AML-193 (cell line): Measurements from ENCODE around the gene VRK3.
A peak's percentile ranks its signal among the peaks of the same experiment; 100 is the strongest.
"Not testable (repeated sequence)": the region's sequence is repeated elsewhere in the genome, so short reads cannot be mapped to it uniquely, and the experiment has no call there.

Source experiments
- DNase-seq, 2 experiments: peaks; one replicate each; lab custom pipeline; 2025; lab: John Stamatoyannopoulos, UW

VRK3 gene

DNA sequence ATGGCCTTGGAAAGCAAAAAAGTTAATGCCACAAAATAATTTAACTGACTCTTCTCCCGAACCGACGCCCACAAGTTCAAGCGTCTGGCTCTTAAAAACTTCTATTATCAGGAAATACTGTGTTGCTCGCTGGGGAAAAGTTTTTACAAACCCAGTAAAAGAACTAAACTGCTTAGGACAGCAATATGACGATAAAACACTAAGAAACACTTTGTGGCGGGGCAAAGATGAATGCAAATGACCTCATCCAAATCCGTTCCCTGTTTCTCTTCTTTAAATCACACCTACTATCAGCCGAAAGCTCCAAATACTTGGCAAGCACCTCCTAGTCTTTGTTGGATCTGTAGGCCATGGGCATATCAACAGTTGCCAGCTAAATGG is 69.1 kb downstream of the VRK3 start:
- no peak for DNase-seq

- DNase-seq: no peak
Observed at GRCh38 chr19:49954933-49955332, 70.2 kb downstream of the VRK3 start.

GRCh38 chr19:49954092-49954829 is 70.9 kb downstream of the VRK3 start:
- peak; percentile 72 to 79 for DNase-seq

DNA sequence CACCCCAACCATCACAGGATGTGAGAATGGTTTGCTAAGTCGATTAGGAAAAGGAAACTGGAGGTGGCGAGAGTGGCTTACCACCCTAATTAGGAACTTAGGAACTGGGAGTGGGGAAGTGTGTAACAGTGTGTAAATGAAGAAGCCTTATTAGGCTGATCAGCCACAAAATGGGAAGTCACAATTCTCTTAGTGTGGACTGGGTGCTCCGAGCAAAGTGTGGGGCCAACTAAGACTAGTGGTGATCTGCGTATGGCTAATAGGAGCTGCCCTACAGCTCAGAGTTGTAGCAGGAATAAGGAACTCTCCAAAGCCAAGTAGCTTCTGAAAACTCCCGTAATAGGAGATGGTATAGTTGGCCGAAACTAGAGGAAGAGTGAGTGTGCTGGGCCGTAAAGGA is 71.8 kb downstream of the VRK3 start:
- DNase-seq: peak; percentile 58 to 61

- no peak for DNase-seq
Observed at GRCh38 chr19:49952906-49953305, 72.3 kb downstream of the VRK3 start.

- no peak for DNase-seq
Observed at GRCh38 chr19:49952479-49952836, 72.7 kb downstream of the VRK3 start.

GRCh38 chr19:49951806-49952478 is 73.2 kb downstream of the VRK3 start:
- DNase-seq: no peak

GRCh38 chr19:49950956-49951526 is 74.1 kb downstream of the VRK3 start:
- DNase-seq: no peak

DNA sequence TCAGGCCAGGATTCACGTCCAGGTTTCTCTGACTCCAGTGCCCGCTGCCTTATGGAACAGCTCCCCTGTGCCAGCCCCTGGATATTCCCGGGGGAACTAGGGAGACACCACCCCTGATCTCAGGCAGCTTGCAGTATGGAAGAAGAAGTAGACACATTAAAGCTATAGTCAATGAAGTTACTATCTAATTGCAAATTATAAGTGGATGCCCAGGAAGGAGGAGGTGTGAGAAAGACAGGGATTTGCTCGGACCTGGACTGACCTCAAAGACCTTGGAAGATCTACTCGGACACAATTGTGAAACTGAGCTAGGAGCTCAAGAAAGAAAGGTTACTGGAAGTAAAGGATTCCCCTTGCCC is 74.6 kb downstream of the VRK3 start:
- no peak for DNase-seq

GRCh38 chr19:49949742-49950589 is 75.2 kb downstream of the VRK3 start:
- no peak for DNase-seq

- no peak for DNase-seq
Observed at GRCh38 chr19:49946415-49946814, 78.8 kb downstream of the VRK3 start.

DNA sequence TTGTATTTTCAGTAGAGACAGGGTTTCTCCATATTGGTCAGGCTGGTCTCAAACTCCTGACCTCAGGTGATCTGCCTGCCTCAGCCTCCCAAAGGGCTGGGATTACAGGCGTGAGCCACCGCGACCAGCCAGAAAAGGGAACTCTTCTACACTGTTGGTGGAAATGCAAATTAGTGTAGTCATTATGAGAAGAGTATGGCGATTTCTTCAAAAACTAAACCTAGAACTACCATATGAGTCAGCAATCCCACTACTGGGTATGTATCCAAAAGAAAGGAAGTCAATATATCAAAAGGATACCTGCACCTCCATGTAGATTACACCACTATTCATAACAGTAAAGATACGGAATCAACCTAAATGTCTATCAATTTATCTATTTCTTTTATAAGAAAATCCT is 80.6 kb downstream of the VRK3 start:
- DNase-seq: not testable (repeated sequence)

GRCh38 chr19:49940482-49940791 is 84.7 kb downstream of the VRK3 start:
- DNase-seq: no peak

DNA sequence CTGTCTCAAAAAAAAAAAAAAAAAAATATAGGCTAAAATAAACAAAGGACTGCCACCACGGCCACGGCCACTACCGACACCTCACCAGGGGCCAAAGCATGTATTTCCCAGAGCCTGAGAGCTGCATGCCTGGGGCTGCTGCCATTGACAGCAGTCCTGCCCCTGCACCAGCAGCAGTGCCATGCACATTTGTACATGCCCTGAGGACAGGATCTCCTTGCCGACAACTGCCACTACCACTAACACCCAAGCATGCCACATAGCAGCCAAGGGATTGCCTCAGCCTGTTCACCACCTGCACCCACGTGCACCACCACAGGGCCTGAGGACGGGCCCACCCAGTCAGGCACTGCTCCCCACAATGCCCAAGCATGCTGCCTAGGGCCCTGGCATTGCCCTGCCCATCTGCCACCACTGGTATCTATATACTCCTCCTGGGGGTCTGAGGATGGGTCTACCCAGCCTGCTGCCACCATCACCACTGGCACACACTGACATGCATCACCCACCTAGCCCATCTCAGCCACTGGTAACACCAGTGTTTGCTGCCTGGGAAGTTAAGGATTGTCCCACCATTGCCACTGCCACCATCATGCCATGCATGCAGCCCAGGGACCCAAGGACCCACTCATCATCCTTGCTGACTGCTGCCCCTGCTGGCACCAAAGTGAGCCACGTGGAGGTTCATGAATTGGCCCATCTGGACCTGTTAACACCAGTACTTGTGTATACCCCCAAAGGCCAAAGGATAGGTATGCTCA is 85.3 kb downstream of the VRK3 start:
- DNase-seq: no peak

DNA sequence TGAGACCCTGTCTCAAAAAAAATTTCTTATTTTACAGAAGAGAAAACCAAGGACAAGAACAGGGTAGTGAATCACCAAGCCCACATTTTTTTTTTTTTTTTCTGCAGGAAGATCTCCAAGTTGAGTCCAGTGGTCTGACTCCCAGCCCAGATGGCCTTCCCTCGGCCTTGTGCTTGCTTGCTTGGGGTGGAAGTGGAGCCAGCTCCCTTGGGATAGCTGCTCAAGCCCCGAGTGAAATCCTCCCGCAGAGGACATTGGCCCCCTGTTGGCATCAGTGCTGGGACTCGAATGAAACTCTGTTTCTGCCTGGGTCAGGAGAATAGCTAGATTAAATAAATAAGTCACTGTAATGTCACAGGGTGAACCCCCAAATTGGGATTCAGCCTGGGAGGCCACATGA is 86.5 kb downstream of the VRK3 start:
- no peak for DNase-seq

GRCh38 chr19:49937750-49938381 is 87.3 kb downstream of the VRK3 start:
- peak; percentile 41 to 49 for DNase-seq

- no peak for DNase-seq
Observed at GRCh38 chr19:49936549-49936948, 88.6 kb downstream of the VRK3 start.

DNA sequence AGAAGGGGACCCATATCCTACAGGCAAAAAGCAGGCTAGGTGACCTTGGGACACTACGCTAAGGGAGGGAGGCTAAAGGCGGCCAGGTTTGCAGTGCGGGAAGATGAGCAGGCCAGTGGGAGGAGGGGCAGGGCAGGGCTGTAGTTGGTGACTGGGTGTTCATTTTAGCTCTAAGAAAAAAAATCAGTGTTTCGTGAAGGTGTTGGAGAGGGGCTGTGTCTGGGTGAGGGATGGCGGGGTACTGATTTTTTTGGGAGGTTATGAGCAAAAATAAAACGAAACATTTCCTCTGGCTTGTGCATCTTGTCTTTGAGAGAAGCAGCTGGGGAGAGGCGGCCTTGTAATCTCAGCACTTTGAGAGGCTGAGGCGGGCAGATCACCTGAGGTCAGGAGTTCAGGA is 91.5 kb downstream of the VRK3 start:
- no peak for DNase-seq

DNA sequence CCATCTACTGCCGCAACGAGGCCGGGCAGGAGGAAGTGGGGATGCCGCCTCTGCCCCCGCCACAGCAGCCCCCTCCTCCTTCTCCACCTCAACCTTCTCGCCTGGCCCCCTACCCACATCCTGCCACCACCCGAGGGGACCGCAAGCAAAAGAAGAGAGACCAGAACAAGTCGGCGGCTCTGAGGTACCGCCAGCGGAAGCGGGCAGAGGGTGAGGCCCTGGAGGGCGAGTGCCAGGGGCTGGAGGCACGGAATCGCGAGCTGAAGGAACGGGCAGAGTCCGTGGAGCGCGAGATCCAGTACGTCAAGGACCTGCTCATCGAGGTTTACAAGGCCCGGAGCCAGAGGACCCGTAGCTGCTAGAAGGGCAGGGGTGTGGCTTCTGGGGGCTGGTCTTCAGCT is 92.4 kb downstream of the VRK3 start:
- no peak for DNase-seq

- no peak for DNase-seq
Observed at GRCh38 chr19:49932041-49932451, 93.1 kb downstream of the VRK3 start.

DNA sequence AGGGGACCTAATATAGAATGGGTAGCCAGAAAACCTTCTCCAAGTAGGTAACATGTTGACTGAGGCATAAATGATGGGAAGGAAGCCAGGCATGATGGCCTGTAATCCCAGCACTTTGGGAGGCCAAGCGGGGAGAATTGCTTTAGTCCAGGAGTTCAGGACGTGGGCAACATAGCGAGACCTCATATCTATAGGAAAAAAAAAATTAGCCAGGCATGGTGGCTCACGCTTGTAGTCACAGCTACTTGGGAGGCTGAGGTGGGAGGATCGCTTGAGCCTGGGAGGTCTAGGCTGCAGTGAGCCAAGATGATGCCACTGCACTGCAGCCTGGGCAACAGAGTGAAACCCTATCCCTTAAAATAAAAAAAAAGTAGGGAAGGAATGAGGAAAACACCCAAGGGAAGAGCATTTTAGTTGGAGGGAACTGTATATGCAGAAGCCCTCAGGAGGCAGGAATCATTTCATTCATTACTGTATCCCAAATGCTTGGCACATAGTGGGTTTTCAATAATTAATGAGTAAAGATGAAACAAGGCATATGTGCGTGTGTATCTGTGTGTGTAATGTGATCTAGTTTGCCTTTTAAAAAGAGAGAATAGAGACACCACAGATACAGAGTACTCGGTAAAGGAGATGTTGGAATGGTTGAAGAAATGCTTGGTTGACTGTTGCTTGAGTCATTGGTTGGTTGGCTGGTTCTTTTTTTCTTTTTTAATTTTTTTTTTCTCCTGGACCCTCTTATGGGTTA is 93.7 kb downstream of the VRK3 start:
- no peak for DNase-seq
